Smooth muscle cell of the brain vasculature (primary cell): ENCODE measurements around the gene TBX18.

Source experiments
- DNase-seq: peaks from one replicate; pipeline ENCODE4 v3.0.0-alpha.2; 2012; ENCODE audit warnings: low read depth, low spot score

The TBX18 gene

DNA sequence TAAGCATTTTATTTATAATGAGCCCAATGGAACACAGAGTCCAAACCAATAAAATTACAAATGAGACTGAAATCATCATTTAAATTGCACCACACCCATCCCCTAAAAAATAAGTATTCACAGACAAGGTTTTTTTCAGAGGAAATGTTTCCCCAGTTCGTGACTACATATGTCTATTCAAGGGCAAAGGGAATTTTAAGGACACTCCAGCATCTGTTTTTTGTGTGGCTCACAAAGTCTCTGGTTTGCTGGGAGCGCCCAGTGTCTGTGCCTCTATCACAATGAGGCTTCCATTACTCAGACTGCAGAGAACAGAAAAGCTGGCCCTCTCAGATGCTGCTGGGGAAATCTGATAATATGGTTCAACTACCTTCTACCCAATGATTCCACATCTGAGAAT, 16.0 kb downstream of the TBX18 start:
- DNase-seq, result no peak

DNA sequence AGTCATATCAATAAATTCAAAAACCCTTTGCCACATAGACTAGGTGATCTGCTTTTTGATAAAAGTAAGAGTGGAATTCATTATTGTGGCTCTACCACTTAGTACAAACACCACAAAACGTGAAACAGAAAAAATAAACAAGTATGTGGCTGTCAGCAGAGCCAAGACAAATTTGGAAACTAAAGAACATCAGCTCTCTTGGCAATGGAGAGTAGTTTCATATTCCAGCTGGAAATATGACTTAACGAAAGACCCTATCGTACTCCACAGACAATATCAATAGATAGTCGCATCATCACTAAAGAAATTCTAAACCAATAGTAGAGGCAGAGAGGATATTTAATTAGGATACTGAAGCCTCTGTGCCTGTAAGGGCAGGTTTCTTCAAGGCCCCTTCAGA, 20.8 kb downstream of the TBX18 start:
- no peak for DNase-seq

DNA sequence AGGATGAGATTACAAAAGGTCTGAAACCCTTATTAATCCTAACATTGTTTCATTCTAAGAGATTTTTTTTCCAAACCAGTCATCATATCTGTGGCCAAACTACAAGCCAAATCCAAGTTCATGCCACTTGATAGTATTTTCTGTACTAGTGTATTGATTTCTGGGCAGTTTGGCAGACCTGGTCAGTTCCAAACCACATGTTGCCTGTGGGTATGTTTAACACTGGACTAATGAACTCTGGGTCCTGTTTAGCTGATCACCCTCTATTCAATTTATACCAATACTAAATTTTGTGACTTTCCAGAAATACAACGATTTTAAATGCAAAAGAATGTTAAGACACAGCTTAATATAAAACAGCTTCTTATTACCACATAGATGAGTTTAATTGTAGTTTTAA, 24.0 kb downstream of the TBX18 start:
- DNase-seq, result no peak

DNA sequence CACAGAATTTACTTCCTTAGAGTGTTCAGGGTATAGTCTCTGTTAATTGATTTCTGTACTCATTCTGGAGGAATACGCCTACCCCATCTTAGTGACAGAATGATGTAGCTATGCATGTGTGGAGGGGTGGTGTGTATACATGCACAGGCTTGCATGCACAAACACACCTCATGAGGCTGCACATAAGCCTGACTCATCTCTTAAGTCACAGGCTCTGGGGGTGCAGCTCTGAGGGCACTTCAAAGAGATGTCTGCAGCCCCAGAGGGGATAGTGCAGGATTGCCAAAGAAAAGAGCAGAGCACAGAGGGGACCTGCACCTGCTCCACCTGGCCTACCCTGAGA, 24.6 kb downstream of the TBX18 start:
- DNase-seq, result no peak

DNA sequence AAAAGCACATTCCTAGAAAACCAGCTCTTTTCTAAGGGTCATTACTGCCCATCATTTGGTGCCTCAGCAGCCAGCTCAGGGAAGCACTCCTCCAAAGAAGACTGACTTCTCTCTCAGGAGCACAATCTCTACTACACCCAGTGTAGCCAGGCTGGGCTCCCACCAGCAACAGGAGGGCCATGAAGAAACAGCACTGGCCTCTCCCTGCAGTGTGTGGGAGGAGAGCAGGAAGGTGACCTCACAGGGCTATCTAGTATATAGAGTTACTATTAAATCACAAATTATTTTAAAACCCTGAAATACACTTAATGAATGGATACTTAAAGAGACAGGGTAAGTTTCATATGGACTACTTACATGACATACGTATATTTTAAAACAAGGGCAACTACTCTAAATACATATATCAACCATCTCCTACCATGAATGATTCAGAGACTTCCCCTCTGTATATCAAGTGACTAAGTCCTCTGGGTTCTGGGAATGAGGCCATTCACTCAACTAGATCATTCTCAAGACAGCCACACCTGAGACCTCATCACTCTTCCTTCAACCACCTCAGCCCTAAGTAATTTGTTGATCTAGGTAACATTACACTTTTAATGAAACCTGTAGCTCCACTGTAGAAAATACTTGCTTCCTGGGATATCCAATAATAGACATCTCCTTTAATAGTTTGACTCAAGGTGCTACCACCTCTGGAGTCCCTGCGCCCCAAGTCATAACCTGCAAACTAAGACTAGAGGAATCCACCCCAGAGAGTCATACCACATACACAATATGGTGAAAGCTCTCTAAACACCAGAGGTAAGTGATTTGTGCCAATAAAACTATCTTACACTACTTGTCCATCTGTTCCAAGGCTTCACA, 25.2 kb downstream of the TBX18 start:
- no peak for DNase-seq

DNA sequence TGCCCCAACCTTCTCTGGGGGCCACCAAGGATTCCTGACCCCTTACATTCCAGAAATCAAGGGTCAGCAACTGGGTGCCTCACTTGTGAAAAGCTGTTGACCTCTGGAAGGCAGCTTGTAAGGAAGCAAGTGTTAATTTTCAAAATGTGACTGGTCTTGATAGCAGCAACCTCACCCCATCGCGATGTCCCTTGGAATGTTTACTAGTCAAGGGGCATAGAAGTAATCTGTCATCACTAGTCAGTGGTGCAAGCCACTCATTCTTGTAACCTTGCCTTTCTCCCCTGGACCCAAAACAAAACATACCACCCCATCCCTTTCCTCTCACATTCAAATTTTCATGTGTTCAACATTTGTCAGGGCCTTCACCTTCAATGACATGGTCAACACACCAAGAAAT, 30.5 kb downstream of the TBX18 start:
- no peak for DNase-seq

DNA sequence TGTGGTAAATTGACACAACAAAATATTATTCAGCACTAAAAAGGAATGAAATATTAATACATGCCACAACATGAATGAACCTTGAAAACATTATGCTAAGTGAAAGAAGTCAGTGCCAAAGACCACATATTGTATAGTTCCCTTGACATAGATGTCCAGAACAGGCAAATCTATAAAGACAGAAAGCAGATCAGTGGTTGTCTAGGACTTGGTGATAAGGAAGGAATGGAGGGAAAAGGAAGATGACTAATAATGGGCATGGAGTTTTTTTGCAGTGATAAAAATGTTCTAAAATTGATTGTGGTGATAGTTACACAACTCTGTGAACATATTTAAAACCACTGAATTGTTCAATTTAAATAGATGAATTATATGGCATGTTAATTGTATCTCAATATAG, 32.5 kb downstream of the TBX18 start:
- DNase-seq, result no peak

DNA sequence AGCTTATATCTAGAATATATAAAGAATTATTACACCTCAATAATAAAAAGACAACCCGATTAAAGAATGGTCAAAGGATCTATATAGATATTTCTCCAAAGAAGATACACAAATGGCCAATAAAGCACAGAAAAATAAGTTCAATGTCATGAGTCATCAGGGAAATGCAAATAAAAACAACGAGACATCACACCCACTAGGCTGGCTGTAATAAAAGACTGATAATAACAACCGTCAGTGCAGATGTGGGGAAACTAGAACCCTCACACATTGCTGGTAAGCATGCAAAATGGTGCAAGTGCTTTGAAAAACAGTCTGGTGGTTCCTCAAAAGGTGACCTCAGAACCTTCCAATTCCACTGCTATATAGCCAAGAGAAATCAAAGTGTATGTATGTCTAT, 33.0 kb downstream of the TBX18 start:
- DNase-seq, result no peak

DNA sequence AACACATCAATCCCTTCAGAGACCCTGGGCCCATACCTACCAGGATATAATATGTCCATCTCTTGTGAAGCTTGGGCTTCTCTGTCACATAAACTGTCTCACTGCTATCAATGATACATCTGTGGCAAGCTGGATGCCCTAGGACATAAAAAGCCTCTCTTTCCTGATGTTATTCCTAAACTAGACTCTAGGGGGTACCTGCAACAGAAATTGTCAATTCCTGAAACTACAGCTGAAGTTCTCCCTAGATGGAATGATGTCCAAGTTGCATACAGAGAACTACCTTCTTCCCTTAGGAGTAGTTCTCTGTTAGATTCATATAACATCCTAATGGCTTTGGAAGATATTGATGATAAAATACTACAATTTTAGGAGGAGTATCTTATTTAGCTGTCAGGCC, 35.8 kb downstream of the TBX18 start:
- no peak for DNase-seq

DNA sequence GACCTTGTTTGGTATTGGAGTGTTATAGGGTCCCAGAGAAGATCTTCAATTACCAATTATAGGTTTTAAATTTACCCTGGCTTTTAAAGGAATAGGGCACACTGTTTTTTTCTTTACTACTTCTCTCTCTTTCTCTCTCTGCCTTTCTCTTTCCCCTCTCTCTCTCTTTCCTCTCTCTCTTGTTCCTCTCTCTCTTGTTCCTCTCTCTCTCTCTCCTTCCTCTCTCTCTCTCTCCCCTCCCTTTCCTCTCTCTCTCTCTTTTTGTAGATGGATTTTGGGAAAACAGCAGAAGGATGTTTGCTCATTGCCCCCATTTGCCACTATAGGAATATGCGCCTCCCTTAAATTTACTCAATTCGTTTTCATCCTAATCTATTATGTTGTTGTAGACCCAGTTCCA, 45.2 kb downstream of the TBX18 start:
- no peak for DNase-seq

DNA sequence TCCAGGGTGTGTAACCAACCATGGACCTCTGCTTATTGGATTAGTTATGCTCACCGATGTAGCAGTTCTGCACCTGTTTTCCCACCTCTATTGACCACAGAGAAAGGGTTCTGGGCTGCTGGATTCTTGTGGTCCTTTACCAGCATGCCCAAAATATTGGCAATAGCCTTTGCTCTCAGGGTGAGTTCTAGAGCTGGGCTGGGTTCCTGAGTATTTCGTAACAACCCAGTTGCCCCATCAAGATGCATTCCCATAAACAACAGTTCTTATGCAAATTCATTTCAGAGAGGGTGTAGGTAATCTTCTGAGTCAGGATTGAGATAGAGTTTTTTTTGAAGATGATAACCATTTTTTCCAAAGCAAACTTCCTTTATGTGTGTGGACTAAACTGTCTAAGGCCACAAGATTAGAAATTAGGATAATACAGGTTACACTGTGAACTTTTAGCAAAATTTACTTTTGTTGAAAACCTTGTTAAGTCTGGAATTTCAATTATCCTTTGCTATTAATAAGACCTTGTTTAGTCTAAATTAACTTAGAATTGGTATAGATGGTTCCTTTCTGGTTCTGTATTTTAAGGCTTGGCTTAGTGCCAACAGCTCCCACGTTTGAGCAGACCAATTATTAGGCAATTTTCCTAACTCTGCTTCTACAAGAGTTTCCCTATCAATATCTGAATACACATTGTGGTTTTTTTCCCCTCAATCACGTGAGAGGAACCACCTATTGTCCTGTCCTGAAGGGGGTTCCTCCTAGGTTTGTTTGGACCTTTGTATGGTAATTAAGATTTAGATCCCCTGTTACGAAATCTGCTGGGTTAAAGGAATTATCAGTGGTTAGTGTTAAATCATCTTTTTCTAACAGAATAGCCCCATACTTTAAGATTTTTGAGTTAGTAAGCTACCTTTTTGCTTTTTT, 46.1 kb downstream of the TBX18 start:
- no peak for DNase-seq

DNA sequence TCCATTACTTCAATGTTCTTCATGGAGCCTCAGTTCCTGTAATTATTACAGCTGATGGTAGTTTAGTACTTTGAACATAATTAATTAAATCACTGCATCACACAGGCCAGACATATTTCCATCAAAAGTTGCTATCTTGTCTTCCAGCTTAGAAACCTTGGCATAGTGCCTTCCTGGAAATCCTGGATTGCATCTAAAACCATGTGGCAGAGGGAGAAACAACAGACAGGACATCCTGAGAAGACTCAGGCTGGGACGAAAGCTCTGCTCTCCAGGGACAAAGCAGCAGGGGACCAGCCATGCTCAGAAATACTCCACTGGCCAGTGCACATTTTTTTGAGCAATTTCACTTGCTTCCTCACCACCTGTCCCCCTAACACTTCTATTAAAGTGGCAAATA, 55.3 kb downstream of the TBX18 start:
- no peak for DNase-seq

DNA sequence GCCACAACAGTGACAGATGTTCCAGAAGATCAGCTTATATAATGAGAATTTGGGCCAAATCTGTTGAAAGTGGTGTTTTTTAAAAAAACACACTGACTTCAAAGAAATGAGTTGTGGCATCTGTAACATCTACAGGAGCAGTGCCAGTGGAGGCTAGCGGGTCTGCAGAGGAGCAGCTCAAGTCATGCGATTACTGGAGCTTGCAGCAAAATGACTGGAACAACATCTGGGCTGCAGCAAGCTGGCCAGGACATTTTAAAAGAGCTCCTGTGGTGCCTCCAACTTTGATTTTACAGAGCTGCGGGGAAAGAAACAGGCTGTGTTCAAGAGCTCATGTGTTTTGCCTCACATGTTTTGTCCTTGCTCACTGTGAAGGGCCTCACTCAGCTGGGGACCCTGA, 57.2 kb downstream of the TBX18 start:
- DNase-seq, result no peak

DNA sequence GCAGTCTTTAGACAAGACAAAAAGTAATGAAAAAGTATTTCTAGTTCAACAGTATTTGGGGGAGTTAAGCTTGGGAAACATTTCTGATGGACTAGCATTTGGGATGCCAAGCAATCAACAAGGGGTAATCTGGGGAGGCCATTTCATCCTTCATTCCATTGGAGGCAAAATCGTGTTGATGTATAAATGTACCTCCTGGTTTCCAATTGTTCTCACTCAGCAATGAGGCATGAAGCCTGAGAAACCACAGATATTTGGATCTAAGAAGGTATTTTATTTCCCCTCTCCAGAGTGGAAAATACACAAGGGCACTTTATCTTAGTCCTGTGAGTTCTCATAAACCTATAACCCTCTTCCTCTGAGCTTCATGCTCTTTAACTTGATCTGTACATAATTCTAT, 68.2 kb downstream of the TBX18 start:
- no peak for DNase-seq

DNA sequence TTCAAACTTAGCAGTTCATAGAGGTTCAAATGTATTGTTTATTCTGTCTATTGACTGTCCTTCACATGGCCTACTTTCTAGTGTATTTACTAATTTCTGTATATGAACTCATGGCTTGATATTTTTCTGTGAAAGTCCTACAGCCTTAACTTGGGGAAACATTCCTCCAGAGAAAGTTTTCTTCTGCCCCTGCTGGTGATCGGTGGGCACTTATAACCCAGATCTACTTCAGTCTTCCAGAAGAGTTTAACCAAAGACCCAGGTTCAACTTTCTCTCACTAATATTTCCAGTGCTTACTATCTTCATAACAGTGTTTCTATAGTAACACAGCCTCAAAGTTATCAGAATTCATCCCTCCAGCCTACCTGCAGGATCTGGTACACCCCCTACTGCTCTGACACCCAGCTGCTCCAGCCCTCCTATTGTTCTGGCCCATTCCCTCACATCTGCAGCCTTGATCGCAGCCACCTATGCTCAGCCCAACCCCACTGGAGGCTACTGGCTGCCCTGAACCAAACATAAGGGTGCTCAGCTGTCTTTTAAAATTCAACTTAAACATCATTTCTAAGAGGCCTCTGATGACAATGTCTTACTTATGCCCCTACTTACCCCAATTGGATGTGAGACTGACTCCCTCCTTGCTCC, 72.3 kb downstream of the TBX18 start:
- no peak for DNase-seq

DNA sequence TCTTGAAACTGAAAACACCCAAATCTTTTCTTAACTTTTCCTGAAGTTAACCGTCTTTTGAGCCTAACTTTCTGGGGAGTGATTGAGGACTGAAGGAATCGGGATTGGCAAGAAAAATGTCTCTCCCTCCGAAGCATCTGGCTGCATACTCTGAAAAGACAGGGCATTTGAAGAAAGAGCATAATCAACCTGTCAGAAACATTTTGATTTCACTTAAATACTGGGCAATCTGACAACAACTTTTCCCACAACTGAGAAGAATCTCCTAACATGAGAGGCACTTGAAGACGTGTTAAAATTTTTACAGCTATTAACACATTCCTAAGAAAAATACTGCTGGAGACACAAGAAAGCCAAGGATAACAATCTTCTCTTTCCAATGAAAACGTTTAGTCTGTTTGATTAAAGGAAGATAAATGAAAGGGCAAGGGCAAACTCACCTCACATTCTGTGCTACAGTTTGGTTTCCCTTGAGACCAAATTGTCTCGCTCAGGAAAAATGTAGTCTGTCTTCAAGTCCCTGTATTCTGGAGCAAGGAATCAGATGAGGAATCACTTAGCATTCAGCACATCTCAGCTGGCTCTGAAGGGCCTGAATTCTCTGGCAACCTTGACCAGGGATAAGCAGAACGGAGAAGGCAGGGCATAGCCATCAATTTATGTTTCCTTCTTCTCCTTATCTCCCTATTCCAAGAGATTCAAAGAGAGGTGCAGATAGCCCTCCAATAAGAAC, 76.1 kb downstream of the TBX18 start:
- no peak for DNase-seq

DNA sequence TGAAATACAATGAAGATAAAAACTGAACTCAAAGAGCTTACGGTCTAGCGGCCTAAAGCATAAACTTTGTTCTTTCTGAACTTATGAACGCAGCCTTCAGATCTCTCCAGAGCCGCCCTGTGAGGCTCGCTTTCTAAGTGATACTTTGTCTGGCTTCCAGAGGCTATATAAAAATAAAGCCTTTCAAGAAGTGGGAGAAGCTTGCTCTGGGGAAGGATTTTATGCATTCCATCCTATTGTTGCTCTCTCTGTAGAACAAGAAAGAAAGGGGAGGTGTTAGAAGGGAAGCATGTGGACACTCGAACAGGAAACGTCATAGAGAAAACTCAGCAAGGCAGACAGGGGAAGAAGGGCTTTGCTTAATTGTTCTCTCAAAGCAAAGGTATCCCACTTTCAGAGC, 77.0 kb downstream of the TBX18 start:
- no peak for DNase-seq

DNA sequence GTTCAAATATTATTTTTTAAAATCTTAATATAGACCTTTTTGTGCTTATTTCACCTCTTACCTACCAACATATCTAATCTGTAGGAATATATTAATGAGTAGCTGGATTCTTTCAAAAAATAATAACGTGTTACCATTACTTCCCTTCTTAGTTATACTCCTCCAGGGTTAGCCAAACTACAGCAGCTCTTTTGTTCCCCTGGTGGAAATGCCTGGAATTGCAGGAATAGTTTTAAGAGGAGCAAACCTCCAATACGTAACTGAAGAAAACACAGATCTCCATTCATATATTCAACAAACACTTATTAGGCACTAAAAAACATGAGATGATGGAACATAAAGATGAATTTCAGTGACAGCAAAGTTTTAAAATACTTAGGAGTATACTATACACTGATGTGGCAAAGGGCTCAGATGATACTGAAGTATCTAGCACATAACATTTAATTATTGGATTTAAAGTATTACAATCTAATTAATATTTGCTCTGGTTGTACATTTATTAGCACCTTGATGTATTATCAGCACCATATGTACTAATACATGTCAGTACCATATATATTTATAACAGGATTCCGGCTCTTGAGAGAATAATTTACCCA, 78.3 kb downstream of the TBX18 start:
- DNase-seq, result no peak

DNA sequence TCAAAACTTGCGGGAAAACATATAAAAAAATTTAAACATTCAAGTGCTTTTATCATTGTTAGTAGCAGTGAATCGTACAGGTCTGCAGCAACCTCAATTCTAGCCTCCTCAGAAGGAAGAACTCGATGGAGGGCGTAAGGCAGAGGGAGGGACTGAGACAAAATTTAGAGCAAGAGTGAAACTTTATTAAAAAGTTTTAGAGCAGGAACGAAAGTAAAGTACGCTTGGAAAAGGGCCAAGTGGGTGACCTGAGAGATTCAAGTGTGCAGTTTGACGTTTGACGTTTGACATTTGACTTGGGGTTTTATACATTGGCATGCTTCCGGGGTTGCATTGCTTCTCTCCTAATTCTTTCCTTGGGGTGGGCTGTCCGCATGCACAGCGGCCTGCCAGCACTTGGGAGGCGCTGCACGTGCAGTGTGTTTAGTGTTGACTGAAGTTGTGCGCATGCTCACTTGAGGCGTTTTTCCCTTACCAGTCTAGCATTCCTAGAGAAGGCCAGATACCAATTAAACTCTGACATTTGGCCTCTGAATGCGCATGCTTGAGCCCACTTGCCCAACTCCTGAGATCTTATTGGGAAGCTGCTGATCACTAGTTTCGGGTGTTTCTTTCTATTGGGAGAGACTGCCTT, 82.6 kb downstream of the TBX18 start:
- DNase-seq, result no peak

DNA sequence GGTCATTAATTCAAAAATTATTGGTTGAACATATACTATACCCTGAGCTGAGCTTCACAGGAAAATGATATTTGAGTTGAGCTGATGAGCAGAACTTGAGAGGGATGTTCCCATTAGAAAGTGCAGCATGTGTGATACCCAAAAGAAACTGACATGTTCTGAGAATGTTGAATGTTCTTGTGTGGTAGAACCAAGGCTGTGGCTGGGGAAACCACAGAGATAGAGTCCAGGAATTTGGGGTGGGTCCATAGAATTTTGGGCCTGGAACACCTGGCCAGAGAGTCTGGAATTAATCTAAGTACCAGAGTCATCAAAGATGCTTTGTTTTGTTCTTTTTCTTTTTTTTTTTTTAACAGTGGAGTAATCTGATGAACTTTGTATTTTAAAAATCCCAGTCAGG, 88.7 kb downstream of the TBX18 start:
- DNase-seq, result no peak

DNA sequence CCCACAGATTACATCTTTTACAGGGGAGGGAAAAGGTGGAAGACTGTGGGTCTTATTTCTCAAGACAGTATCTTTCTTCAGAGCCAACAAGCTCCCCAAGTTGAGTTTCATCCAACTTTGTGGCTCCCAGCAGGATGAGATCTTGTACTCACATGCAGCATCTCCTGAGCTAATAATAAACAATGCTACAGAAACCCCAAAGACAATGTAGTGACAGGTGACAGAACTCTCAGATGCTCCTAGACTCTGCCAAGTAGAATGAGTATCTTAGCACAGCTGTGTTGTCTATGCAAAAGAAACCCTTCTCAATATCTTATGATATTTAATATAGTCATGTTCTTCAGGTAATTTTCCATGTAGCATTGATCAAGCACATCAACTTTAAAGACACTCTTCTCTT, 90.0 kb downstream of the TBX18 start:
- DNase-seq, result no peak
